ENCODE measurements around the gene KCNJ6.

Gene KCNJ6

DNA sequence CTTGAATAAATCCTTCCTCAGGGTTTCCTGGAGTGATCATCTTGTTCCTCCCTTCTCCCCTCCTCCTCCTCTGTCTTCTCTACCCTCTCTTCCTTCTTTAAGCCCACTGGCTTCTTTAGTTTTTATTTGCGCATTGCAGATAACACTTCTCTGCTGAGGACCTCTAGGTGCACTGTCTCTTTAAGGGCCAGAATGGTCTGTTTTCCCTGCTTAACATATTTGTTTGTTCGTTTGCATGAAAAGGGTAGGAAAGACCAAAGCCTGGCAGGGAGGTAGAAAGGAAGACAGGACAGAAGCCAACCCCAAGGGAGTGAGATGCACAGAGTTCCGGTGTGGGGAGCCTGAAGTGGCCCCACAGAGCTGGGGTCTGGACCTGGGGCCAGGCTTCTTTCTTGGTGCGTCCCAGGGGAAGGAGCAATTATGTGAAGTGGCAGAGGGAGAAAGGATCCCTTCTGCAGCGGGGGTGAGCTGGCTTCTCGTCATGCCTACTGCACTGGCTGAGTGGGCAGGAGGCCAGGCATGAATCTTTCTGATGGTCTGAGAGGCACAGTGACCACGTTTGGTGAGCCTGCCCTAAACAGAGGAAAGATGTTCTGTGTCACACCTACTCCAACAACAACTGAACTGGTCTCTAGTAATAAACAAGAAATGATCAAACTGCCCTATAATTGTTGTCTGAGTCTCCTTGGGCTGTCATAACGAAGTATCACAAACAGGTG, 232.7 kb downstream of the KCNJ6 start:
- no peak for DNase-seq (ENCODE audit: low read depth)
- no peak for TF ChIP-seq CTCF (conservative IDR thresholded peaks at IDR 0.05; ENCODE audit: low read depth, low read length)
- no peak overlapping the region for H3K4me3 ChIP-seq (ENCODE audit: low read depth, low read length)

- TF ChIP-seq CTCF (conservative IDR thresholded peaks at IDR 0.05; ENCODE audit: low read depth, low read length) = no peak
- no peak overlapping the region for H3K4me3 ChIP-seq (ENCODE audit: low read depth, low read length)
- DNase-seq (ENCODE audit: low read depth) = no peak
These were observed 233.3 kb downstream of the KCNJ6 start for GRCh38 chr21:37682966-37683365.

DNA sequence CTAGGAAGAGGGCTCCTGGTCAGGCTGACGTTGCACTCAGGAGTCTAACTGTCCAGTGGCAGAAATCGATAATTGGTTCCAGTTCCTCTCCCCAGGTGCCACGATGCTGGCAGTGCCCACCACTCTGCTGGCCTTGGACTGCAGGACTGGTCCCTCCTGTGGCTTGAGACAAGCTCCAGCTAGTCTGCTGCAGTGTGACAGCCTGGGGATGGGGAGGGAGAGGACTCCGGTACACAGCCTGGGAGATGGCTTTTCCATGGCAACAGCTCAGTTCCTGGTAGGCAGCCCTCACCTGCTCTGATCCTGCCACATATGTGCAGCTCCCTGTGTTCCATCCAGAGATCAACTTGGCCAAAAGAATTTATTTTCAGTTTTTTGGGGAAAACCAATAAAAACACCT, 239.3 kb downstream of the KCNJ6 start:
- no peak for TF ChIP-seq CTCF (conservative IDR thresholded peaks at IDR 0.05; ENCODE audit: low read depth, low read length)
- no peak overlapping the region for H3K4me3 ChIP-seq (ENCODE audit: low read depth, low read length)
- no peak for DNase-seq (ENCODE audit: low read depth)

- peak overlapping the region; percentile 5 for H3K4me3 ChIP-seq (ENCODE audit: low read depth, low read length)
- DNase-seq (ENCODE audit: low read depth) = peak; percentile 58
- peak; percentile 84 for TF ChIP-seq CTCF (conservative IDR thresholded peaks at IDR 0.05; ENCODE audit: low read depth, low read length)
These were observed 241.0 kb downstream of the KCNJ6 start for GRCh38 chr21:37675202-37675801.

GRCh38 chr21:37673801-37674575, 242.3 kb downstream of the KCNJ6 start:
- TF ChIP-seq CTCF (conservative IDR thresholded peaks at IDR 0.05; ENCODE audit: low read depth, low read length) = no peak
- no peak overlapping the region for H3K4me3 ChIP-seq (ENCODE audit: low read depth, low read length)
- no peak for DNase-seq (ENCODE audit: low read depth)

DNA sequence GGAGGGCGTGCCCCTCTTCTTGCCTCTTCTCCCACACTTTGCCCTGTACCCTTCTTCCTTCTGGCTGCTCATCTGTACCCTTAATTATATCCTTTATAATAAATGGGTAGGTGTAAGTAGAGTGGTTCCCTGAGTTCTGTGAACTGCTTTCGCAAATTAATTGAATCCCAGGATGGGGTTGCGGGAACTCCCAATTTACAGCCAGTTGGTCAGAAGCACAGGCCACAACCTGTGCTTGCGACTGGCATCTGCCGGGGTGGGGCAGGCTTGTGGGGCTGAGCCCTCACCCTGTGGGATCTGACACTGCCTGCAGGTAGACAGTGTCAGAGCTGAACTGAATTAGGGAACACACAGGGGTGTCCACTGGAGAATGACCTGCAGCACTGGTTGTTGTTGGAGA, 244.9 kb downstream of the KCNJ6 start:
- TF ChIP-seq CTCF (conservative IDR thresholded peaks at IDR 0.05; ENCODE audit: low read depth, low read length) = no peak
- DNase-seq (ENCODE audit: low read depth) = no peak
- no peak overlapping the region for H3K4me3 ChIP-seq (ENCODE audit: low read depth, low read length)
